Thyroid gland (tissue), 4 donors: ENCODE measurements around the gene TSTD2. TPM values are rescaled to one million over a fixed set of nuclear protein-coding genes. Genes with fewer than 3 reads are reported as not detected.

Experiments
- DNase-seq, 2 donors: peaks; one replicate each; pipeline ENCODE4 v3.0.0-alpha.2; 2019
- H3K27ac ChIP-seq, 3 donors: fragments of 200-600 bp; sonication (generic); 1 replicate in 2 of 3; 2 replicates in 1 of 3; pipeline ENCODE4 v1.5.1; 2016 to 2019; ENCODE audit warnings: mild to moderate bottlenecking in 1 of 3, moderate library complexity in 1 of 3
- H3K27me3 ChIP-seq: fragments of 200-600 bp; sonication (generic); one replicate; pipeline ENCODE4 v1.5.1; 2019
- H3K36me3 ChIP-seq, 2 donors: fragments of 200-600 bp; sonication (generic); one replicate each; pipeline ENCODE4 v1.5.1; 2016 to 2019
- H3K4me1 ChIP-seq, 2 donors: fragments of 200-600 bp; sonication (generic); one replicate each; pipeline ENCODE4 v1.5.1; 2017 to 2019
- H3K4me3 ChIP-seq, 3 donors: fragments of 200-600 bp; sonication (generic); replicated peaks in 1 of 3; 1 replicate in 2 of 3; 2 replicates in 1 of 3; pipeline ENCODE4 v1.5.1; 2016; ENCODE audit warnings: mild to moderate bottlenecking in 1 of 3
- H3K9me3 ChIP-seq: fragments of 200-600 bp; sonication (generic); one replicate; pipeline ENCODE4 v1.5.1; 2017
- CTCF ChIP-seq, 6 experiments: fragments of 200-600 bp in 3 of 6; fragments of 450-650 bp in 3 of 6; sonication (generic) in 3 of 6; IDR thresholded peaks; one replicate each; pipeline ENCODE4 v1.5.1; 2016 to 2019; ENCODE audit warnings: antibody characterized with exemption in 6 of 6, mild to moderate bottlenecking in 2 of 6, inconsistent platforms in 1 of 6, moderate library complexity in 1 of 6
- POLR2A ChIP-seq, 2 donors: fragments of 450-650 bp; IDR thresholded peaks; one replicate each; pipeline ENCODE4 v1.6.1; 2017; ENCODE audit warnings: antibody characterized with exemption in 2 of 2, mild to moderate bottlenecking in 2 of 2, moderate library complexity in 1 of 2
- WGBS, 2 donors: methylation state at CpG; one replicate each; pipeline ENCODE4 v1.1.5; 2017; 5-methylcytosine and 5-hydroxymethylcytosine counted together
- intact Hi-C: fragments of 100-400 bp; cut with DNase I; formaldehyde crosslinking; loops from one replicate; pipeline ENCODE4 v1.15.1; 2023
- total RNA-seq, 4 donors: library from RNA; depleted of rRNA; stranded (reverse); fragments of >200 nt; gene quantifications; one replicate each; pipeline ENCODE4 v1.2.3, GENCODE V29; 2016

TSTD2 gene
- total RNA-seq, 4 donors from 2014 or later = 34.1 to 53.1 (median 34.7) TPM

- no peak for TF ChIP-seq POLR2A (IDR thresholded peaks at IDR 0.05)
- no peak for TF ChIP-seq CTCF (IDR thresholded peaks at IDR 0.05)
- no peaks in the 10 kb centered on the region for H3K27me3 ChIP-seq
- intact Hi-C loops = no loop called here
- peaks cover 8 to 33% of the 10 kb centered on the region in 2 donors for H3K4me1 ChIP-seq
- H3K36me3 ChIP-seq = peaks cover 3 to 15% of the 10 kb centered on the region in 2 donors
- H3K9me3 ChIP-seq = no peaks in the 10 kb centered on the region
- no peak overlapping the region for H3K27ac ChIP-seq
- no peak overlapping the region for H3K4me3 ChIP-seq
- DNase-seq = no peak
- WGBS, 2 donors = 93 to 94% methylated on average over 2 of the region's 2 CpGs
These were observed 7.2 kb upstream of the TSTD2 start for GRCh38 chr9:97640325-97640724.

- H3K4me1 ChIP-seq = peaks cover 19 to 44% of the 10 kb centered on the region in 2 donors
- no peak for DNase-seq
- no peaks in the 10 kb centered on the region for H3K9me3 ChIP-seq
- no peak overlapping the region for H3K27ac ChIP-seq
- WGBS, 2 donors = 68 to 78% methylated on average over 3 of the region's 3 CpGs
- intact Hi-C loops = no loop called here
- H3K27me3 ChIP-seq = no peaks in the 10 kb centered on the region
- TF ChIP-seq POLR2A (IDR thresholded peaks at IDR 0.05) (no peak), CTCF (IDR thresholded peaks at IDR 0.05) (peak in 1 of 6 experiments; percentile 10)
- H3K4me3 ChIP-seq = no peak overlapping the region
- peaks cover 3 to 5% of the 10 kb centered on the region in 2 donors for H3K36me3 ChIP-seq
These were observed 5.5 kb upstream of the TSTD2 start for GRCh38 chr9:97638666-97639065.

GRCh38 chr9:97636903-97637302 is 3.7 kb upstream of the TSTD2 start:
- no peak overlapping the region for H3K27ac ChIP-seq
- WGBS, 2 donors = 85 to 90% methylated on average over 3 of the region's 3 CpGs
- no peaks in the 10 kb centered on the region for H3K27me3 ChIP-seq
- TF ChIP-seq CTCF (IDR thresholded peaks at IDR 0.05) (no peak), POLR2A (IDR thresholded peaks at IDR 0.05) (no peak)
- H3K36me3 ChIP-seq = no peaks in the 10 kb centered on the region
- no peak overlapping the region for H3K4me3 ChIP-seq
- intact Hi-C loops = no loop called here
- H3K4me1 ChIP-seq = peaks cover 19 to 47% of the 10 kb centered on the region in 2 donors
- H3K9me3 ChIP-seq = no peaks in the 10 kb centered on the region
- no peak for DNase-seq

- TF ChIP-seq CTCF (IDR thresholded peaks at IDR 0.05) = no peak
- no peak for TF ChIP-seq POLR2A (IDR thresholded peaks at IDR 0.05)
- Histone ChIP-seq H3K9me3 (no peaks in the 10 kb centered on the region), H3K36me3 (no peaks in the 10 kb centered on the region), H3K27ac (no peak overlapping the region), H3K4me3 (peak overlapping the region in 1 of 3 donors; percentile 94), H3K4me1 (peaks cover 19 to 51% of the 10 kb centered on the region in 2 donors), H3K27me3 (no peaks in the 10 kb centered on the region)
- intact Hi-C loops = no loop called here
- DNase-seq = no peak
- 68 to 73% methylated on average over 7 of the region's 7 CpGs for WGBS, 2 donors
These were observed 1.9 kb upstream of the TSTD2 start for GRCh38 chr9:97635026-97635425.

GRCh38 chr9:97633859-97634490 is 807 bp upstream of the TSTD2 start:
- Histone ChIP-seq H3K27me3 (no peaks in the 10 kb centered on the region), H3K27ac (peak overlapping the region; percentile 96 to 98 (median 98)), H3K36me3 (no peaks in the 10 kb centered on the region), H3K9me3 (no peaks in the 10 kb centered on the region), H3K4me3 (peak overlapping the region; percentile 61 to 94 (median 93)), H3K4me1 (peaks cover 19 to 53% of the 10 kb centered on the region in 2 donors)
- no peak for TF ChIP-seq CTCF (IDR thresholded peaks at IDR 0.05)
- peak in 1 of 2 donors; percentile 54 for TF ChIP-seq POLR2A (IDR thresholded peaks at IDR 0.05)
- intact Hi-C loops = no loop called here
- WGBS, 2 donors = 0% methylated on average over 15 to 24 of the region's 43 CpGs
- no peak for DNase-seq
